Activated naive CD8-positive, alpha-beta T cell treated with anti-CD3 and anti-CD28 coated beads, Interleukin-2, amount 50 U/mL, for 24 hours (primary cell): Measurements from ENCODE around the gene DNAAF2.
"Not testable (repeated sequence)": the region's sequence is repeated elsewhere in the genome, so short reads cannot be mapped to it uniquely, and the experiment has no call there.

Source experiments
- ATAC-seq: fragments of 150-1000 bp; cut with Tn5 transposase; one replicate; pipeline ENCODE4 v1.10.0; 2021
- DNase-seq: peaks from one replicate; pipeline ENCODE4 v3.0.0; 2021
- H3K27ac Mint-ChIP-seq: one replicate; pipeline ENCODE4 v1.8.0; 2021; ENCODE audit warnings: mild to moderate bottlenecking, mixed read lengths
- H3K27me3 Mint-ChIP-seq: one replicate; pipeline ENCODE4 v1.8.0; 2021; ENCODE audit warnings: mixed read lengths
- H3K36me3 Mint-ChIP-seq: one replicate; pipeline ENCODE4 v1.8.0; 2021; ENCODE audit warnings: low read depth, mixed read lengths
- H3K4me1 Mint-ChIP-seq: one replicate; pipeline ENCODE4 v1.8.0; 2021; ENCODE audit warnings: mixed read lengths
- H3K4me3 Mint-ChIP-seq: one replicate; pipeline ENCODE4 v1.8.0; 2021; ENCODE audit warnings: mild to moderate bottlenecking, moderate library complexity, mixed read lengths
- H3K9me3 Mint-ChIP-seq: one replicate; pipeline ENCODE4 v1.8.0; 2021; ENCODE audit warnings: mixed read lengths

DNAAF2 gene

GRCh38 chr14:49636866-49637265 is 1.8 kb upstream of the DNAAF2 start:
- ATAC-seq = no peak
- peaks cover 51% of the 10 kb centered on the region for H3K4me1 Mint-ChIP-seq

GRCh38 chr14:49633640-49634546 is 1.2 kb downstream of the DNAAF2 start:
- Mint-ChIP-seq H3K27ac (peak overlapping the region; percentile 95), H3K4me3 (peak overlapping the region; percentile 99), H3K4me1 (peaks cover 54% of the 10 kb centered on the region), H3K9me3 (no peaks in the 10 kb centered on the region), H3K27me3 (no peaks in the 10 kb centered on the region), H3K36me3 (peaks cover 45% of the 10 kb centered on the region)
- DNase-seq = peak; percentile 96
- ATAC-seq = peak; percentile 89

More at GRCh38 chr14:49636866-49637265, 1.8 kb upstream of the DNAAF2 start:
- Mint-ChIP-seq H3K36me3 (peaks cover 52% of the 10 kb centered on the region), H3K4me3 (peak overlapping the region; percentile 99), H3K27me3 (no peaks in the 10 kb centered on the region), H3K9me3 (no peaks in the 10 kb centered on the region), H3K27ac (peak overlapping the region; percentile 71)
- no peak for DNase-seq

DNA sequence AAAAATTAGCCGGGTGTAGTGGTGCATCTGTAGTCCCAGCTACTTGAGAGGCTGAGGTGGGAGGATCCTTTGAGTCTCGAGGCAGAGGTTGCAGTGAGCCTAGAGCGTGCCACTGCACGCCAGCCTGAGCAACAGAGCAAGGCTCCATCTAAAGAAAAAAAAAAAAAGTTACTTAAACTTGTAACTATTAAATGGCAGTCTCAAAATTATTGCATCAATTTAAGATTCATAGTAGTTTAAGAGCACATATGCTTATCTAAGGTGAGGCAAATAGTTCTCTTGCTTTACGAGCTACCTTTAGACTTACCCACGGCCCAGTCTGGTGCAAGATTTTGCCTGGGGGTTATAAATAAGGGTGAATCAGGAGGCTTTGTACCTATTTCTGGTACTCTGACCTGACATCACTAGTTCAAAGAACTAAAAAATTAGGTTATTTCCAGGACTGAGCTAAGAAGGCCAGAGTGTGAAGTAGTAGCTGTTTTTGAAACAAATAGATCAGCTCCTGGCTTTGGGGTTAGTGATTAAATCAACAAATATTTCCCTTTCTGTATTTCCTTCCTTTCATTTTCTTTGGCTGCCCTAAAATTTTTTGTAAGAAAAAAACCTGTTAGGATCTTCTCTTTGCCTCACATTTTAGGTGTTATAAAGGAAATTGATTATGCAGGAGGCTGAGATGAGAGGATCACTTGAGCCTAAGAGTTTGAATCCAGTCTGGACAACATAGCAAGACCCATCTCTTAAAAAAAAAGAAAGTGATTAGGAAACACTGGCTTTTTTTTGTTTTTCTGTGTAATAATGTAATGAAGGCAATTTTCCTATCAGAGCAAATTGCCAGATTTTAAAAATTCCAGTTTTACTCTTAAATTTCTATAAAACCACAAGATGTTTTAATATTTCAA is 10.9 kb downstream of the DNAAF2 start:
- Mint-ChIP-seq H3K4me1 (peaks cover 56% of the 10 kb centered on the region), H3K27ac (peak overlapping the region; percentile 67), H3K9me3 (no peaks in the 10 kb centered on the region), H3K4me3 (peak overlapping the region; percentile 97), H3K27me3 (no peaks in the 10 kb centered on the region), H3K36me3 (peaks cover 45% of the 10 kb centered on the region)
- DNase-seq (no peak), ATAC-seq (no peak)

DNA sequence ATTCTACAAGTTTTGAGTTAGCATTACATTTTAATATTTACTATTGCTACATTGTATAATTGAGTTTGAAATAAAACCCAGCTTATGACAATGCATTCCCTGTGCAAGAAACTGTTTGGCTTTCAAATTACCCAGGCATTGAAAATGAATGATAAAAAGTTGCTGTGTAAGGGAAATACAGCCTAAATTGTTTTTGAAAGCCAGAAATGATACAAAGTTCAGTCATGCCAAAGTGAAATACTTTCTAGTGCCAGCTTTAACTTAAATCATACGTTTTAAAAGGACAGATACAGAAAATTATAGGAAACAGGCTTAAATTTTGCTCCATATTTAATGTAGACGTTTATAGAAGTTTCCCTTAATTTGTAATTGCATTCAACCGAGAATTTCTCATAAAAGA is 11.7 kb downstream of the DNAAF2 start:
- DNase-seq = no peak
- Mint-ChIP-seq H3K4me1 (peaks cover 60% of the 10 kb centered on the region), H3K27me3 (no peaks in the 10 kb centered on the region), H3K9me3 (no peaks in the 10 kb centered on the region), H3K36me3 (peaks cover 50% of the 10 kb centered on the region), H3K27ac (peak overlapping the region; percentile 67), H3K4me3 (peak overlapping the region; percentile 97)
- no peak for ATAC-seq

DNA sequence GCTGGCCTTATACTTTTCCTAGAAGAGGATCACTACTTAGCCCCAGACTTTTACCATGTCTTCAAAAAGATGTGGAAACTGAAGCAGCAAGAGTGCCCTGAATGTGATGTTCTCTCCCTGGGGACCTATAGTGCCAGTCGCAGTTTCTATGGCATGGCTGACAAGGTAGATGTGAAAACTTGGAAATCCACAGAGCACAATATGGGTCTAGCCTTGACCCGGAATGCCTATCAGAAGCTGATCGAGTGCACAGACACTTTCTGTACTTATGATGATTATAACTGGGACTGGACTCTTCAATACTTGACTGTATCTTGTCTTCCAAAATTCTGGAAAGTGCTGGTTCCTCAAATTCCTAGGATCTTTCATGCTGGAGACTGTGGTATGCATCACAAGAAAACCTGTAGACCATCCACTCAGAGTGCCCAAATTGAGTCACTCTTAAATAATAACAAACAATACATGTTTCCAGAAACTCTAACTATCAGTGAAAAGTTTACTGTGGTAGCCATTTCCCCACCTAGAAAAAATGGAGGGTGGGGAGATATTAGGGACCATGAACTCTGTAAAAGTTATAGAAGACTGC is 12.9 kb downstream of the DNAAF2 start:
- DNase-seq (no peak), ATAC-seq (no peak)
- peak overlapping the region; percentile 98 for H3K27ac Mint-ChIP-seq
- H3K4me1 Mint-ChIP-seq = peaks cover 60% of the 10 kb centered on the region
- peaks cover 58% of the 10 kb centered on the region for H3K36me3 Mint-ChIP-seq
- no peaks in the 10 kb centered on the region for H3K9me3 Mint-ChIP-seq
- peak overlapping the region; percentile 97 for H3K4me3 Mint-ChIP-seq
- no peaks in the 10 kb centered on the region for H3K27me3 Mint-ChIP-seq

GRCh38 chr14:49621114-49621881 is 13.7 kb downstream of the DNAAF2 start:
- no peaks in the 10 kb centered on the region for H3K27me3 Mint-ChIP-seq
- ATAC-seq (peak; percentile 4), DNase-seq (peak; percentile 70)
- peaks cover 58% of the 10 kb centered on the region for H3K36me3 Mint-ChIP-seq
- H3K9me3 Mint-ChIP-seq = no peaks in the 10 kb centered on the region
- H3K27ac Mint-ChIP-seq = peak overlapping the region; percentile 98
- peaks cover 58% of the 10 kb centered on the region for H3K4me1 Mint-ChIP-seq
- H3K4me3 Mint-ChIP-seq = peak overlapping the region; percentile 97

DNA sequence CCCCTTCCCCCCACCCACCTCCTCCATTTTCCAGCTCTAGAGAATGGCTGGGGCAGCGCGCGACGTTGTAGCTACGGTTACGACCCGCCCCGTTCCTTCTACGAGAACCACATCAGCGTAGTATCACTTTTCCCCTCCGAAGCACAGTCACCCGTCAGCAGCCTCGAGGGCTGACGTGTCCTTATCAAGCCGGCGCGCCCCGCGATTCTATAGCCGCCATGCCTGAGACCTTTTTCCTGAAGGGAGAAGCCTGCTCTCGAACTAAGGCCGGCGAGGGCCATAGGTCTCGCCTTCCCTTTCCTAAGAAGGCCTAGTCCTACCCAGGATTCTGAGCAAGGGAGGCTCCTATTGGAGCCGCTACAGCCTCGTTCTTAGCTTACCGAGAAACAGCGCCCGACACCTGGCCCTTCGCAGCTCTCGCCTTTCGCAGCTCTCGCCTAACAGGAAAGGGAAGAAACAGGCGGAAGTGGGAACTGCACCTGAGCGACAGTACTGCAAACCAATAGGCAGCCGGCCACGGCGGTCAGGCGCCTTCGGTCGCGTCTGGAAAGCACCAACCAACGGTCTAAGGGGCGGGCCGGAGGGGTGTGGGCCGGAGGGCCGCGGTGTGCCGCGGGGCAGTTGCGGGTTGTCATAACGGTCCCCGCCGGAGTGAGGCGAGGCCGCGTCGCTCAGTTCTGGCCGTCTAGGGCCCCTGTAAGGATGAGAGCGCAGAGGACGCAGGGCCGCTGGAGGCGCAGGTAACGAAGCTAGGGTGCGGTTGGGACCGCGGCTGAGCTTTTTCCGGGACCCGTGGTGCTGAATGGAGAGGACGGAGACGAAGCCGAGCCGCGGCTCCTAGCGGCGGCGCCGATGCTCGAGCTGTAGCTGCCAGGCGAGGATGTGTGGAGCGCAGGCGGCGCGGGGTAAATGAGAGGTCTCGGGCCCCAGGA is 14.6 kb downstream of the DNAAF2 start, which contains the start of the genes MGAT2 and RPL36AL:
MGAT2 (plus strand) TSS at position 618 of the 932 bp plus-strand sequence. CDS start 470 bp downstream, outside the sequence.
RPL36AL (minus strand) TSS at position 445 of the 932 bp plus-strand sequence. CDS start 1,522 bp downstream, outside the sequence.
- no peaks in the 10 kb centered on the region for H3K27me3 Mint-ChIP-seq
- peak within 1 kb of the TSS; percentile 98 for H3K27ac Mint-ChIP-seq
- no peaks in the 10 kb centered on the region for H3K9me3 Mint-ChIP-seq
- peaks cover 55% of the 10 kb centered on the region for H3K4me1 Mint-ChIP-seq
- ATAC-seq (peak; percentile 95), DNase-seq (peak; percentile 97)
- H3K4me3 Mint-ChIP-seq = peak within 1 kb of the TSS; percentile 97
- H3K36me3 Mint-ChIP-seq = peaks cover 56% of the 10 kb centered on the region

- Mint-ChIP-seq H3K27me3 (no peaks in the 10 kb centered on the region), H3K4me3 (peak overlapping the region; percentile 97), H3K36me3 (peaks cover 53% of the 10 kb centered on the region), H3K4me1 (peaks cover 51% of the 10 kb centered on the region), H3K27ac (peak overlapping the region; percentile 98), H3K9me3 (no peaks in the 10 kb centered on the region)
- ATAC-seq = no peak
- DNase-seq = no peak
These were observed 15.3 kb downstream of the DNAAF2 start for GRCh38 chr14:49619730-49620129.

GRCh38 chr14:49619273-49619672 is 15.8 kb downstream of the DNAAF2 start:
- DNase-seq, ATAC-seq, H3K9me3 Mint-ChIP-seq, H3K27me3 Mint-ChIP-seq: not testable (repeated sequence)
- peaks cover 48% of the 10 kb centered on the region for H3K4me1 Mint-ChIP-seq
- peaks cover 52% of the 10 kb centered on the region for H3K36me3 Mint-ChIP-seq
- peak overlapping the region; percentile 98 for H3K27ac Mint-ChIP-seq
- H3K4me3 Mint-ChIP-seq = peak overlapping the region; percentile 97

GRCh38 chr14:49617852-49618519 is 17.1 kb downstream of the DNAAF2 start:
- Mint-ChIP-seq H3K27me3 (no peaks in the 10 kb centered on the region), H3K36me3 (peaks cover 51% of the 10 kb centered on the region), H3K27ac (peak overlapping the region; percentile 98), H3K4me1 (peaks cover 35% of the 10 kb centered on the region), H3K9me3 (no peaks in the 10 kb centered on the region), H3K4me3 (peak overlapping the region; percentile 37)
- ATAC-seq = no peak
- no peak for DNase-seq

DNA sequence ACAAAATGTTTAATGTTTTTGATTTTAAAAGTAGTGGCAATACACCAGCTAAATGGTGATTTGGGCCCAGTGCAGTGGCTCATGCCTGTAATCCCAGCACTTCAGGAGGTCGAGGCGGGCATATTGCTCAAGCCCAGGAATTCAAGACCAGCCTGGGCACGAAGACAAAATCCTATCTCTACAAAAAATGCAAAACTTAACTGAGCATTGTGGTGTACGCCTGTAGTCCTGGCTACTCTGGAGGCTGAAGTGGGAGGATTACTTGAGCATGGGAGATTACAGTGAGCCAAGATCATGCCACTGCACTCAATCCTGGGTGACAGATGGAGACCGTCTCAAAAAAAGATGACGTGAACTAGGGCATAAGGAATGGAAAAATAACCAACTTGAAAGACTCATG is 19.3 kb downstream of the DNAAF2 start:
- Mint-ChIP-seq H3K27ac (no peak overlapping the region), H3K4me1 (peaks cover 22% of the 10 kb centered on the region), H3K27me3 (no peaks in the 10 kb centered on the region), H3K9me3 (no peaks in the 10 kb centered on the region), H3K4me3 (no peak overlapping the region), H3K36me3 (peaks cover 43% of the 10 kb centered on the region)
- ATAC-seq = no peak
- DNase-seq = no peak

GRCh38 chr14:49614196-49614595 is 20.8 kb downstream of the DNAAF2 start:
- Mint-ChIP-seq H3K4me1 (peaks cover 15% of the 10 kb centered on the region), H3K27me3 (no peaks in the 10 kb centered on the region), H3K9me3 (no peaks in the 10 kb centered on the region), H3K36me3 (peaks cover 41% of the 10 kb centered on the region), H3K4me3 (no peak overlapping the region), H3K27ac (no peak overlapping the region)
- no peak for ATAC-seq
- DNase-seq = no peak
